Esophagus (tissue), 2 donors: ENCODE data around the gene SLC9B1. TPM values are rescaled to one million over a fixed set of nuclear protein-coding genes. Genes with fewer than 3 reads are reported as not detected.
"Not testable (repeated sequence)": the region's sequence is repeated elsewhere in the genome, so short reads cannot be mapped to it uniquely, and the experiment has no call there.

Experiments used
- H3K27ac ChIP-seq, 2 donors: one replicate each; pipeline ENCODE4 v1.5.1; 2013; ENCODE audit warnings: low read depth in 2 of 2, mild to moderate bottlenecking in 2 of 2, inconsistent platforms in 1 of 2, low read length in 1 of 2, moderate library complexity in 1 of 2
- H3K27me3 ChIP-seq, 2 donors: one replicate each; pipeline ENCODE4 v1.6.1; 2013; ENCODE audit warnings: low read length in 2 of 2, control low read depth in 1 of 2, mild to moderate bottlenecking in 1 of 2; ENCODE audit not compliant: insufficient read depth in 2 of 2, control insufficient read depth in 1 of 2
- H3K36me3 ChIP-seq, 2 donors: one replicate each; pipeline ENCODE4 v1.6.1; 2013; ENCODE audit warnings: low read length in 1 of 2; ENCODE audit not compliant: control insufficient read depth in 2 of 2, insufficient read depth in 2 of 2
- H3K4me1 ChIP-seq, 2 donors: one replicate each; pipeline ENCODE4 v1.6.1; 2013; ENCODE audit warnings: low read length in 1 of 2; ENCODE audit not compliant: control insufficient read depth in 2 of 2, insufficient read depth in 2 of 2
- H3K4me3 ChIP-seq, 2 donors: one replicate each; pipeline ENCODE4 v1.5.1; 2013; ENCODE audit warnings: low read length in 2 of 2, mild to moderate bottlenecking in 2 of 2, low read depth in 1 of 2, moderate library complexity in 1 of 2
- H3K9me3 ChIP-seq, 2 donors: one replicate each; pipeline ENCODE4 v1.6.1; 2013; ENCODE audit warnings: mild to moderate bottlenecking in 2 of 2, low read depth in 1 of 2, low read length in 1 of 2, moderate library complexity in 1 of 2; ENCODE audit not compliant: control insufficient read depth in 2 of 2, insufficient read depth in 1 of 2
- WGBS, 2 donors: extraction: QIAGEN DNeasy Blood & Tissue Kit; methylation state at CpG; one replicate each; pipeline ENCODE4 v1.1.7; 2013; 5-methylcytosine and 5-hydroxymethylcytosine counted together
- polyA plus RNA-seq, 2 donors: library from polyadenylated mRNA; stranded (reverse); fragments of 200-250 nt; gene quantifications; one replicate each; pipeline ENCODE4 v1.2.3, GENCODE V29; 2013
- donor health status: healthy with polysubstance abuse.
- donor health status: Bipolar disorder and iron deficiency.

SLC9B1 gene
- polyA plus RNA-seq, 2 donors, result 0.08 to 0.18 TPM

- H3K9me3 ChIP-seq, H3K4me3 ChIP-seq, H3K27ac ChIP-seq, H3K4me1 ChIP-seq, H3K27me3 ChIP-seq, H3K36me3 ChIP-seq: not testable (repeated sequence)
- WGBS, 2 donors, result 91 to 98% methylated on average over 2 of the region's 2 CpGs
Measured at GRCh38 chr4:102961813-102962212, 57.7 kb downstream of the SLC9B1 start.

GRCh38 chr4:102959496-102959895, 60.0 kb downstream of the SLC9B1 start:
- H3K36me3 ChIP-seq, result no peaks in the 10 kb centered on the region
- no peak overlapping the region for H3K4me3 ChIP-seq
- no peak overlapping the region for H3K27ac ChIP-seq
- H3K9me3 ChIP-seq, result no peaks in the 10 kb centered on the region
- H3K4me1 ChIP-seq, result no peaks in the 10 kb centered on the region
- no peaks in the 10 kb centered on the region for H3K27me3 ChIP-seq
- 55 to 62% methylated on average over 3 of the region's 3 CpGs for WGBS, 2 donors

GRCh38 chr4:102945066-102945465, 74.4 kb downstream of the SLC9B1 start:
- H3K4me3 ChIP-seq, result no peak overlapping the region
- H3K27ac ChIP-seq, result no peak overlapping the region
- H3K27me3 ChIP-seq, result no peaks in the 10 kb centered on the region
- H3K9me3 ChIP-seq, result no peaks in the 10 kb centered on the region
- H3K36me3 ChIP-seq, result no peaks in the 10 kb centered on the region
- WGBS, 2 donors, result 54 to 61% methylated on average over 3 of the region's 3 CpGs
- no peaks in the 10 kb centered on the region for H3K4me1 ChIP-seq

GRCh38 chr4:102938063-102938462, 81.4 kb downstream of the SLC9B1 start:
- not testable (repeated sequence) for H3K9me3 ChIP-seq, H3K36me3 ChIP-seq, H3K4me1 ChIP-seq, H3K4me3 ChIP-seq, H3K27ac ChIP-seq, H3K27me3 ChIP-seq
- 74 to 75% methylated on average over 2 of the region's 2 CpGs for WGBS, 2 donors

- no peaks in the 10 kb centered on the region for H3K4me1 ChIP-seq
- H3K27me3 ChIP-seq, result no peaks in the 10 kb centered on the region
- WGBS, 2 donors, result 86 to 95% methylated on average over 2 of the region's 2 CpGs
- H3K36me3 ChIP-seq, result no peaks in the 10 kb centered on the region
- H3K9me3 ChIP-seq, result no peaks in the 10 kb centered on the region
- H3K27ac ChIP-seq, result no peak overlapping the region
- no peak overlapping the region for H3K4me3 ChIP-seq
Measured at GRCh38 chr4:102935716-102936115, 83.8 kb downstream of the SLC9B1 start.

- H3K4me1 ChIP-seq, H3K27ac ChIP-seq, H3K4me3 ChIP-seq, H3K36me3 ChIP-seq, H3K9me3 ChIP-seq, H3K27me3 ChIP-seq: not testable (repeated sequence)
- 68 to 73% methylated on average over 8 of the region's 8 CpGs for WGBS, 2 donors
Measured at GRCh38 chr4:102919697-102920096, 99.8 kb downstream of the SLC9B1 start.

- no peaks in the 10 kb centered on the region for H3K9me3 ChIP-seq
- no peaks in the 10 kb centered on the region for H3K4me1 ChIP-seq
- 88 to 92% methylated on average over 3 of the region's 3 CpGs for WGBS, 2 donors
- H3K27ac ChIP-seq, result no peak overlapping the region
- H3K36me3 ChIP-seq, result no peaks in the 10 kb centered on the region
- no peaks in the 10 kb centered on the region for H3K27me3 ChIP-seq
- H3K4me3 ChIP-seq, result no peak overlapping the region
Measured at GRCh38 chr4:102918859-102919258, 100.6 kb downstream of the SLC9B1 start.

- Histone ChIP-seq H3K27ac (no peak overlapping the region), H3K4me3 (no peak overlapping the region), H3K27me3 (no peaks in the 10 kb centered on the region), H3K9me3 (no peaks in the 10 kb centered on the region), H3K36me3 (no peaks in the 10 kb centered on the region), H3K4me1 (no peaks in the 10 kb centered on the region)
- 65 to 75% methylated on average over 2 of the region's 2 CpGs for WGBS, 2 donors
Measured at GRCh38 chr4:102901804-102902203, 117.7 kb downstream of the SLC9B1 start.

GRCh38 chr4:102897610-102898009, 121.9 kb downstream of the SLC9B1 start:
- not testable (repeated sequence) for H3K27me3 ChIP-seq, H3K4me1 ChIP-seq, H3K4me3 ChIP-seq, H3K27ac ChIP-seq, H3K36me3 ChIP-seq, H3K9me3 ChIP-seq
- WGBS, 2 donors, result 69 to 80% methylated on average over 3 of the region's 3 CpGs

- WGBS, 2 donors, result 81 to 88% methylated on average over 5 of the region's 5 CpGs
Measured at GRCh38 chr4:102896547-102896946, 123.0 kb downstream of the SLC9B1 start.

More at GRCh38 chr4:102896547-102896946, 123.0 kb downstream of the SLC9B1 start:
- not testable (repeated sequence) for H3K36me3 ChIP-seq, H3K9me3 ChIP-seq, H3K27ac ChIP-seq, H3K4me3 ChIP-seq, H3K4me1 ChIP-seq, H3K27me3 ChIP-seq
